ENCODE results near the gene DPP6.
"Not testable (repeated sequence)": the region's sequence is repeated elsewhere in the genome, so short reads cannot be mapped to it uniquely, and the experiment has no call there.

The DPP6 gene

DNA sequence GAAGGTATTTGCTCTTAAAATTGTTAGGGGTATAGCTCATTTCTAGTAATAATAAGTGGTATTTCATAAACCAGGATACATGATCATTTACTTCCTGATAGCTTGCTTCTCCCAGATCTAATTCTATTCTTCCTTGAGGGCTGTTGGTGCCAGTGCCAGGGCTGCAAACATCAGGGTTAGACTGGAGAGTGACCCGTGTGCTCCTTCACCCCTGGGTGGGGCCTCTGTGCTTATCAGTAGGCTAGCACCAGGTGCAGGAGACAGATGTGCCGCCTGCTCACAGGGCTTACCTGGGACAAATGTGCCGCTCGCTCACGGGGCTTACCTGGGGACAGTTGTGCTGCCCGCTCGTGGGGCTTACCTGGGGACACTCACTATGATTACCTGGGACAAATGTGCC, 71.2 kb downstream of the DPP6 start:
- POLR2A ChIA-PET; CTCF ChIA-PET; DNase-seq (ENCODE audit: extremely low spot score): not testable (repeated sequence)

GRCh38 chr7:154129142-154129541, 76.9 kb downstream of the DPP6 start:
- POLR2A ChIA-PET; DNase-seq (ENCODE audit: extremely low spot score); CTCF ChIA-PET: not testable (repeated sequence)

GRCh38 chr7:154132617-154133016, 80.4 kb downstream of the DPP6 start:
- DNase-seq (ENCODE audit: extremely low spot score); POLR2A ChIA-PET; CTCF ChIA-PET: not testable (repeated sequence)

DNA sequence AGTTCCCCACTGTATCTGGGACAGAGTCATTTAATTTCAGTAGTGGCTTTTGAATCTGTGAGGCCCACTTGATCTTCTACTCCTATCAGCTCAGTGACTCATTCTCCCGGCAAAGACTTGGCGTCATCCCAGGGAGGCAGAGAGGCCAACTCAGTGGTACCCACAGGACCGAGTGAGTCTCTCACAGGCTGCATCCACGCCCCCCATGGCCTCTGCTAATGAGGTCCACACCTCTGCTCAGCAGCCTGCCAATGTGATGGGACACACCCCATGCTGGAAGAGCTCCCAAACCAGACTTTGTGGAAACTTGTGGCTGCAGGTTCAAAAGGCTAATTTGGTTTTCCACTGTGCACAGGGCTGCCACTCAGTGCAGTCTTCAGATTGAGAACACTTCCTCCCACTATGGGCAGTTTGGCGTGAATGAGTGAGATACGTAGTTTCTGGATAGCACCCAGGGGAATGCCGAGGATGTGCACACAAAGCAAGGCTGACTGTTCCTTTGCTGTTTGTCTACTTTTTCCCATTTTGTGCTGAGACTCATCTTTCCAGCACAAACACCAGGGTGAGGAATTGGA, 81.6 kb downstream of the DPP6 start:
- POLR2A ChIA-PET; DNase-seq (ENCODE audit: extremely low spot score); CTCF ChIA-PET: not testable (repeated sequence)

GRCh38 chr7:154134698-154135097, 82.5 kb downstream of the DPP6 start:
- POLR2A ChIA-PET; DNase-seq (ENCODE audit: extremely low spot score); CTCF ChIA-PET: not testable (repeated sequence)

GRCh38 chr7:154135646-154136045, 83.4 kb downstream of the DPP6 start:
- CTCF ChIA-PET; POLR2A ChIA-PET; DNase-seq (ENCODE audit: extremely low spot score): not testable (repeated sequence)

GRCh38 chr7:154145922-154146706, 93.9 kb downstream of the DPP6 start:
- CTCF ChIA-PET; POLR2A ChIA-PET; DNase-seq (ENCODE audit: extremely low spot score): not testable (repeated sequence)

DNA sequence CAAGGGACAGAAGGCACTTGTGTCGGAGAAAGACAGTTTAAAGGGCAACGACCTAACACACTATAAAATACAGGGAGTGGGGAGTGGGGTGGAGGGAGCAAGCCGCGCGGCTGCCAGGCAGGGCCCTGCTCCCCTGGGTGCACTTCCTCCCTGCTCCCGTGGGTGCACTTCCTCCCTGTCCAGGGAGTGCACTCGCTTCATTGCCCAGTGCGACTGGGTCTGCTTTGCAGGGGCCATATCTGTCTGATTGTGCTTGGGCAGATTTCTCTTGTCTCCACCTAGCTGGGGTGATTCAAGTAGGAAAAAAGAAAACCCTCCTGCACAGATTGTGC, 94.5 kb downstream of the DPP6 start:
- CTCF ChIA-PET; DNase-seq (ENCODE audit: extremely low spot score); POLR2A ChIA-PET: not testable (repeated sequence)

DNA sequence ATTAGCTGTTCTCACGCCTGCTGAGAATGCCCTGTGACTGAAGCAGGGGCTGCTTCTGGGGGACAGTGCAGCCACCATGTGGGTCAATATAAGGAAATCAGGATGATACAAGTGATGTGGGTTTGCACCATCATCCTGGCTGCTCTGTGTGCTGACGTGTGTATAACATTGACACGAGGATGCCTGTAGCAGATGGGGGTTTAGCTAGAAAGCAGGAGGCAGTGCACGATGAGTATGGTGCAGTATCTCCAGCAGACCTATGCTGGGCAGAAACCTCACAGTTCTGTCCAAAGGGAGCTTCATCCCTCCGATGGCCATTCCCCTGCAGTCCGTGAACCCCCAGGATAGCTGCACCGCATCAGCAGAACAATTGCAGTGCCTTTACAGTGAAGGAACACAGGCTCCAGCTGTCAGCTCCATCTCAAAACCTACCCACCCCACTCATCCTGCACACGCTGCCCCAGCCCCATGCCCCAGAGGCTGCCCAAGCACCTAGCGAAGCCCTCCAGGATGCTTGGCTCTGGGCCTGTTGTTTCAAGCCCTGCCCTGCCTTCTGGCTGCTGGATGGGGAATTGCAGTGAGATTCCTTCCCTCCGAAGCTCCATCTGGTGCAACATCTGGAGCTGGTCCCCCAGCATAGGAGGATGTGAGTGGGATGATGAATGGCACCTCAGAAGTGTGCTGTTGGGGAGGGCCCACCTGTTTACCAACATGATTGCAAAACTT, 96.8 kb downstream of the DPP6 start:
- POLR2A ChIA-PET; CTCF ChIA-PET; DNase-seq (ENCODE audit: extremely low spot score): not testable (repeated sequence)

- CTCF ChIA-PET; DNase-seq (ENCODE audit: extremely low spot score); POLR2A ChIA-PET: not testable (repeated sequence)
These were observed 98.5 kb downstream of the DPP6 start for GRCh38 chr7:154150656-154151055.

- DNase-seq (ENCODE audit: extremely low spot score); POLR2A ChIA-PET; CTCF ChIA-PET: not testable (repeated sequence)
These were observed 99.1 kb downstream of the DPP6 start for GRCh38 chr7:154151306-154151705.

DNA sequence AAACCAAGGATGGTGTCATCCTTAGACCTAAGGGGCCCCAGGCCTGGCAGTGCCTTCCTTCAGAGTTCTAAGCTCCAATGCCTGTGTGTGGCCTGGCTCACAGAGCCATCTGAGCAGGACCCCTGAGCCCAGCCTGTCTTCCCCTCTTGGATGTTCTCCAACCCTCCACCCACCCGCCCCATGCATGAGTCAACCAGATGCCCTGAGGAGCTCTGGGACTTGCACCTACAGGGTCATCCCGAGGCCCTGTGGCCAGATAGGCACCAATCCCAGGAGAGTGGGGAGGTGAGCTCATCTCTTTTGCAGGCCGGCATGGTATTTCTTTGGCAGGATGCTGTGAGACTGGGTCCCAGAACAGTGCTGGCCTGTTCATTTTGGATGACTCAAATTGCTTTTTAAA, 103.7 kb downstream of the DPP6 start:
- CTCF ChIA-PET; DNase-seq (ENCODE audit: extremely low spot score); POLR2A ChIA-PET: not testable (repeated sequence)

DNA sequence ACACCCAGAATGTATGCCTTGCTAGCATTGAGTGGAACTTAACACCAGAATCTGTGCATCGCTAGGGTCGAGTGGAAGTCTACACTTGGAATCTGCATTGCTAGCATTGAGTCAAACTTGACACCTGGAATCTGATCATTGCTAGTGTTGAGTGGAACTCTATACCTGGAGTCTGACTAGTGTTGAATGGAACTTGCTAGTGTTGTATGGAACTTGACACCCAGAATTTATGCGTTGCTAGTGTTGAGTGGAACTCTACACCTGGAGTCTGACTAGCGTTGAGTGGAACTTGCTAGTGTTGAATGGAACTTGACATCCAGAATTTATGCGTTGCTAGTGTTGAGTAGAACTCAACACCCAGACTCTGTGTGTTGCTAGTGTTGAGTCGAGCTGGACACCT, 110.7 kb downstream of the DPP6 start:
- POLR2A ChIA-PET; CTCF ChIA-PET; DNase-seq (ENCODE audit: extremely low spot score): not testable (repeated sequence)

DNA sequence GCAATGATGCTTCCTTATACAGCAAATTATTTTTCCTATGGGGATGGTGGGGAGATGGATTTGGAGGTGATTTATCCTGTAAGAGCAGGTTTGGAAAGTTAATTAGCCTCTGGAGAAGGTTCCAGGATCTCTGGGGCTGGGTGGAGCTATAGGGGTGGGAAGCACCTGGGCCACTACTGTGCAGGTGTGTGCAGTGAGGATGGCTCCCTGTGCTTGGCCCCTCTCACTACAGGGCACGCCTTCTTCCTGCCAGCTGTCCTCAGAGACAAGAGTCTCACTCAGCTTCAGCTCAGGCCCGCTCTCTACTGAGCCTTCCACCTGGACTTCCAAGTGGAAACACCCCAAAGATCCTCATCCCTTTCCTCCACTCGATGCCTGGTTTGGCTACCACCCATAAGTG, 111.4 kb downstream of the DPP6 start:
- DNase-seq (ENCODE audit: extremely low spot score); POLR2A ChIA-PET; CTCF ChIA-PET: not testable (repeated sequence)

DNA sequence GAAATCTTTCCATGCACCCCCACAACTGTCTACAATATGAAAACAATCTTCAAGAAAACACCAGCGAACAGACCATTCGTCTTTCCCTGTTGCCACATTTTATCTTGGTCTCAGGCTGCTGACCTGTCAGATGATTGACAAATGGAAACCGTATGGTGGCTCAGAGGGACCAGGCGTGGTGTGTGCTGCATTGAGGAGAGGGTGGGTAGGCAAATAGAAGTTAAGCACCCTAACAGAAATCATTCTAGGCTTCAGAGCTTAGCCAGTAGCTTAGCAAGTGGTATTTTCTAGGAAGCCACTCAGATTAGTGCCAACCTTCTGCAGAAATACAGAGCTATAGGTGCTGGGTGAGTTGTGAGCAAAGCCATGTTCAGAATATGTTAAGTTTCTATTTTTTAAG, 114.9 kb downstream of the DPP6 start:
- TF ChIP-seq, protein P1, sequence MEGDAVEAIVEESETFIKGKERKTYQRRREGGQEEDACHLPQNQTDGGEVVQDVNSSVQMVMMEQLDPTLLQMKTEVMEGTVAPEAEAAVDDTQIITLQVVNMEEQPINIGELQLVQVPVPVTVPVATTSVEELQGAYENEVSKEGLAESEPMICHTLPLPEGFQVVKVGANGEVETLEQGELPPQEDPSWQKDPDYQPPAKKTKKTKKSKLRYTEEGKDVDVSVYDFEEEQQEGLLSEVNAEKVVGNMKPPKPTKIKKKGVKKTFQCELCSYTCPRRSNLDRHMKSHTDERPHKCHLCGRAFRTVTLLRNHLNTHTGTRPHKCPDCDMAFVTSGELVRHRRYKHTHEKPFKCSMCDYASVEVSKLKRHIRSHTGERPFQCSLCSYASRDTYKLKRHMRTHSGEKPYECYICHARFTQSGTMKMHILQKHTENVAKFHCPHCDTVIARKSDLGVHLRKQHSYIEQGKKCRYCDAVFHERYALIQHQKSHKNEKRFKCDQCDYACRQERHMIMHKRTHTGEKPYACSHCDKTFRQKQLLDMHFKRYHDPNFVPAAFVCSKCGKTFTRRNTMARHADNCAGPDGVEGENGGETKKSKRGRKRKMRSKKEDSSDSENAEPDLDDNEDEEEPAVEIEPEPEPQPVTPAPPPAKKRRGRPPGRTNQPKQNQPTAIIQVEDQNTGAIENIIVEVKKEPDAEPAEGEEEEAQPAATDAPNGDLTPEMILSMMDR (IDR thresholded peaks at IDR 0.05; ENCODE audit: control extremely low read depth, extremely low read depth, low read depth, missing control alignments), result no peak
- ChIA-PET CTCF (no interaction called here), POLR2A (no interaction called here)
- no peak for DNase-seq (ENCODE audit: extremely low spot score)

All from GM10248 (cell line).